ENCODE results near the gene NPBWR2. TPM values are rescaled to one million over a fixed set of nuclear protein-coding genes. Genes with fewer than 3 reads are reported as not detected.

The NPBWR2 gene
- total RNA-seq, 6 experiments from 2014 or later = not detected

DNA sequence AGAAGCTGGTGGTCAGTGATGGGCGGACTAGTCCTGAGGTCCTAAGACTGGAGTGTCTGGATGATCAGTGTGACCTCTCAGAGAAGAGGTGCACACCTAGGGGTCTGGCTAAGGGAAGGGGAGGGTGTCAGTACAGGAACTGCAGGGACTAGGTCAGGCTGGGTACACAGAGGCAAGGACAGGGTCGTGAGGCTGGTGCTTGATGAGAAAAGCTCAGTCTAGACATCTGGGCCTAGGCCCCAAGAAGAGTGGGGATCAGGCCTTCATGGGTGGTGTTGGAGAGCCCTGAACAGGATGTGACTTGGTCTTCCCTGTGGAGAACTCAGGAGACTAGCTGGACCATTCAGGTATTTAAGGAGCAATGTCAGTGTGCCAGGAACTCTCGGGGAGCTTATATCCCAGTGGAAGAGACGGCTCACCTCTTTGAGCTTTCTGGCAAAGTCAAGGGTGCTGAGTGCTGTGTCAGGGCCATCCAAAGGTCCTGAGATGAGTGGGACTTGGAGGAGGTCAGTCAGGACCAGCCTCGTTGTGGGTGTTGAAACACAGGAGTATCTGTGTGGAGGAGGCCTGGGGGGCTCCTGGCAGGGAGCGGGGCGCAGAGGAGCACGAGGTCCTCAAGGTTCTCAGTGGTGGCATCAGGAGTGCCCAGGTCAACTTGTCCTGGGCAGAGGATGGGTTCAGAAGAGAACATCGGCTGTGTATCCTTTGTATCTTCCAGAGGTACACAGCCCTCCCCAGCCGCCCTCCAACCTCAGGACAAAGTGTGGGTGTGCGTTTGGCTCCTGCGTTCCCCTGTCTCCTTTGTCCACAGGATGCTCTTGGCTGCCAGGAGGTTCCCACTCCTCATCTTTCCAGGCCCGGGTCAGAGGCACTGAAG, 43.6 kb upstream of the NPBWR2 start:
- 35% methylated on average over 6 of the region's 13 CpGs for WGBS (ENCODE audit: insufficient coverage, low coverage, low lambda C conversion rate, missing lambda C conversion rate)
- ATAC-seq (no peak), DNase-seq (peak in 1 of 3 donors; percentile 18)
- Histone ChIP-seq H3K27ac (no peak overlapping the region), H3K4me3 (no peak overlapping the region), H3K9me3 (no peaks in the 10 kb centered on the region), H3K36me3 (no peaks in the 10 kb centered on the region), H3K4me1 (no peaks in the 10 kb centered on the region), H3K27me3 (no peaks in the 10 kb centered on the region)
- TF ChIP-seq, protein P1, sequence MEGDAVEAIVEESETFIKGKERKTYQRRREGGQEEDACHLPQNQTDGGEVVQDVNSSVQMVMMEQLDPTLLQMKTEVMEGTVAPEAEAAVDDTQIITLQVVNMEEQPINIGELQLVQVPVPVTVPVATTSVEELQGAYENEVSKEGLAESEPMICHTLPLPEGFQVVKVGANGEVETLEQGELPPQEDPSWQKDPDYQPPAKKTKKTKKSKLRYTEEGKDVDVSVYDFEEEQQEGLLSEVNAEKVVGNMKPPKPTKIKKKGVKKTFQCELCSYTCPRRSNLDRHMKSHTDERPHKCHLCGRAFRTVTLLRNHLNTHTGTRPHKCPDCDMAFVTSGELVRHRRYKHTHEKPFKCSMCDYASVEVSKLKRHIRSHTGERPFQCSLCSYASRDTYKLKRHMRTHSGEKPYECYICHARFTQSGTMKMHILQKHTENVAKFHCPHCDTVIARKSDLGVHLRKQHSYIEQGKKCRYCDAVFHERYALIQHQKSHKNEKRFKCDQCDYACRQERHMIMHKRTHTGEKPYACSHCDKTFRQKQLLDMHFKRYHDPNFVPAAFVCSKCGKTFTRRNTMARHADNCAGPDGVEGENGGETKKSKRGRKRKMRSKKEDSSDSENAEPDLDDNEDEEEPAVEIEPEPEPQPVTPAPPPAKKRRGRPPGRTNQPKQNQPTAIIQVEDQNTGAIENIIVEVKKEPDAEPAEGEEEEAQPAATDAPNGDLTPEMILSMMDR (IDR thresholded peaks at IDR 0.05) = no peak
- TF ChIP-seq POLR2A (IDR thresholded peaks at IDR 0.05) = no peak
- intact Hi-C loops (cut with DNase I) = no loop called here

DNA sequence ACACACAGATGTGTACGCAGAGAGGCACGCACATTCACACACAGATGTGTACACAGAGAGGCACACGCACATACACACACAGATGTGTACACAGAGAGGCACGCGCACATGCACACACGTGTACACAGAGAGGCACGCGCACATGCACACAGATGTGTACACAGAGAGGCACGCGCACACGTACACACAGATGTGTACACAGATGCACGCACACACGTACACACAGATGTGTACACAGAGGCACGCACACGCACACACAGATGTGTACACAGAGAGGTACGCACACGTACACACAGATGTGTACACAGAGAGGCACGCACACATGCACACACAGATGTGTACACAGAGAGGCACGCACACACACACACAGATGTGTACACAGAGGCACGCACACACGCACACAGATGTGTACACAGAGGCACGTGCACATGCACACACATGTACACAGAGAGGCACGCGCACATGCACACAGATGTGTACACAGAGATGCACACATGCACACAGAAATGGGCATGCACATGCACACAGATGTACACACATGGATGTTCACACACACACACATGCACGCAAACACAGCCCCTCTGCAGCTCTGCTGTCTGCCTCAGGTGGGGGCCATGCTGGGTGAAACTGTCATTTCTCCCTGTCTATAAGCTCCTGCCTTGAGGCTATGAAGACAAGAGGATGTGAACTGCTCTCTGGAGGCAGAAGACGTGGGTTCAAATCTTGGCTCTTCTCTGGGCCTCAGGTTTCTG, 42.6 kb upstream of the NPBWR2 start:
- intact Hi-C loops (cut with DNase I) = no loop called here
- H3K4me3 ChIP-seq = no peak overlapping the region
- DNase-seq (peak in 2 of 3 donors; percentile 20 to 35), ATAC-seq (no peak)
- H3K4me1 ChIP-seq = no peaks in the 10 kb centered on the region
- H3K9me3 ChIP-seq = no peaks in the 10 kb centered on the region
- no peak for TF ChIP-seq POLR2A (IDR thresholded peaks at IDR 0.05)
- H3K36me3 ChIP-seq = no peaks in the 10 kb centered on the region
- no peak overlapping the region for H3K27ac ChIP-seq
- no peaks in the 10 kb centered on the region for H3K27me3 ChIP-seq
- WGBS (ENCODE audit: insufficient coverage, low coverage, low lambda C conversion rate, missing lambda C conversion rate) = 82% methylated on average over 13 of the region's 26 CpGs

DNA sequence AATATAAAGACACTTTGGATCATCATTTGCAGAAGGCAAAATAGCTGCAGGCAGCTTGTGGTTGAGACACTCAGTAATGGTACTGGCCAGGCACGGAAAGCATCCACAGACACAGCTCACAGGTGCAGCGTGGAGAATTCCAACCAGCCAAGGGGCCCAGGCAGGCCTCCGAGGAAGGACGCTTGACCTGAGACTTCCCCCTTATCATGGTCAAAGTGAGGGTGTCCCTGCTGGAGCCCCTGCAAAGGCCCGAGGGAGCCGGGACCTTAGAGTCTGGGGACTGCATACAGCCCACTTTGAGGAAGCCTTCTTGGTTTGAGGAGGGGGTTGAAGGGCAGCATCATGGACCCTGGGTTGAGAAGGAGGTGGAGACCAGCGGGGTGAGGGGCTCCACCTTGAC, 41.8 kb upstream of the NPBWR2 start:
- no peaks in the 10 kb centered on the region for H3K36me3 ChIP-seq
- no peaks in the 10 kb centered on the region for H3K4me1 ChIP-seq
- ATAC-seq (no peak), DNase-seq (peak in 2 of 3 donors; percentile 16 to 24)
- WGBS (ENCODE audit: insufficient coverage, low coverage, low lambda C conversion rate, missing lambda C conversion rate) = 67% methylated on average over 1 of the region's 7 CpGs
- TF ChIP-seq POLR2A (IDR thresholded peaks at IDR 0.05) = no peak
- TF ChIP-seq, protein P1 (IDR thresholded peaks at IDR 0.05) = no peak
- H3K9me3 ChIP-seq = no peaks in the 10 kb centered on the region
- no peak overlapping the region for H3K4me3 ChIP-seq
- H3K27ac ChIP-seq = no peak overlapping the region
- intact Hi-C loops (cut with DNase I) = no loop called here
- H3K27me3 ChIP-seq = no peaks in the 10 kb centered on the region

DNA sequence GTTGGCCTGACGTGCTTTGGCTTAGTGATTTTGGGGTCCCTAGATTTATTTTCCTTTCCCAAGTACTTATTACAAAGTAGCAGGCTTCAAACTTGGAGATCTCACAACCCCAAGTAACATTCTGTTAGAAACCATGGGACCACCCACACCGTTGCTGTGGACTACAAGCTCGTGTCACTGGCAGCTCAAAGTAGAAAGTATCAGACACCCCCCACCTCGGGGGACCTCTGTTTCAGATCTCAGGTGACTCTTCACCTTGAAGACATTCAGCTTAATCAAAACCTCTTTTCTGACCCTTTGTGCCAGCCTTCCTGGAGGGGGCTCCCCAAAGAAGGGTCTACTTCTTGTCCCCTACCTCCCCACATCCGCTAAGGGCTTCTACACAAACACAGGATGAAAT, 41.2 kb upstream of the NPBWR2 start:
- Histone ChIP-seq H3K27me3 (no peaks in the 10 kb centered on the region), H3K36me3 (no peaks in the 10 kb centered on the region), H3K9me3 (no peaks in the 10 kb centered on the region), H3K27ac (no peak overlapping the region), H3K4me1 (no peaks in the 10 kb centered on the region), H3K4me3 (no peak overlapping the region)
- intact Hi-C loops (cut with DNase I) = no loop called here
- DNase-seq (peak in 1 of 3 donors; percentile 12), ATAC-seq (no peak)
- TF ChIP-seq, protein P1 (IDR thresholded peaks at IDR 0.05) = no peak
- no peak for TF ChIP-seq POLR2A (IDR thresholded peaks at IDR 0.05)
- 73% methylated on average over 5 of the region's 5 CpGs for WGBS (ENCODE audit: insufficient coverage, low coverage, low lambda C conversion rate, missing lambda C conversion rate)

Data from right lobe of liver (tissue), 6 donors.